Spinal cord (tissue), 10 donors: ENCODE measurements around the gene GLI2. TPM values are rescaled to one million over a fixed set of nuclear protein-coding genes. Genes with fewer than 3 reads are reported as not detected.

Experiments
- DNase-seq, 6 donors: peaks; one replicate each; pipeline versions ENCODE4 v3.0.0 to v3.0.0-alpha.2; 2013 to 2015; ENCODE audit warnings: low spot score in 6 of 6, low read depth in 4 of 6
- H3K27ac ChIP-seq: one replicate; pipeline ENCODE4 v1.5.1; 2013; ENCODE audit warnings: low read depth, low read length, control low read depth
- H3K27me3 ChIP-seq: one replicate; pipeline ENCODE4 v1.6.1; 2013; ENCODE audit warnings: low read length; ENCODE audit not compliant: control insufficient read depth, insufficient read depth
- H3K36me3 ChIP-seq: one replicate; pipeline ENCODE4 v1.6.1; 2013; ENCODE audit warnings: low read length; ENCODE audit not compliant: control insufficient read depth, insufficient read depth
- H3K4me1 ChIP-seq: one replicate; pipeline ENCODE4 v1.6.1; 2013; ENCODE audit warnings: low read length; ENCODE audit not compliant: control insufficient read depth, insufficient read depth
- H3K4me3 ChIP-seq: one replicate; pipeline ENCODE4 v1.5.1; 2013; ENCODE audit warnings: low read depth, low read length, control low read depth
- H3K9me3 ChIP-seq: one replicate; pipeline ENCODE4 v1.6.1; 2013; ENCODE audit warnings: low read length; ENCODE audit not compliant: control insufficient read depth, insufficient read depth
- WGBS: methylation state at CpG from one replicate; pipeline ENCODE4 v1.1.5; 2013; ENCODE audit warnings: missing lambda C conversion rate; ENCODE audit not compliant: insufficient coverage; 5-methylcytosine and 5-hydroxymethylcytosine counted together
- polyA plus RNA-seq, 2 donors: library from polyadenylated mRNA; unstranded; fragments of 120-200 nt; gene quantifications; one replicate each; pipeline ENCODE4 v1.2.1, GENCODE V29; 2013; ENCODE audit not compliant: insufficient read length in 2 of 2
- total RNA-seq, 2 donors: library from RNA; depleted of rRNA in 1 of 2; stranded (reverse); fragments of 120-200 nt in 1 of 2; fragments of >200 nt in 1 of 2; gene quantifications; one replicate each; pipeline versions ENCODE4 v1.2.3 to v1.2.4, GENCODE V29; 2013 to 2014
- donor health status: healthy.

Gene GLI2
- total and polyA plus RNA-seq, 4 donors = 5.0 to 9.9 (median 9.7) TPM

DNA sequence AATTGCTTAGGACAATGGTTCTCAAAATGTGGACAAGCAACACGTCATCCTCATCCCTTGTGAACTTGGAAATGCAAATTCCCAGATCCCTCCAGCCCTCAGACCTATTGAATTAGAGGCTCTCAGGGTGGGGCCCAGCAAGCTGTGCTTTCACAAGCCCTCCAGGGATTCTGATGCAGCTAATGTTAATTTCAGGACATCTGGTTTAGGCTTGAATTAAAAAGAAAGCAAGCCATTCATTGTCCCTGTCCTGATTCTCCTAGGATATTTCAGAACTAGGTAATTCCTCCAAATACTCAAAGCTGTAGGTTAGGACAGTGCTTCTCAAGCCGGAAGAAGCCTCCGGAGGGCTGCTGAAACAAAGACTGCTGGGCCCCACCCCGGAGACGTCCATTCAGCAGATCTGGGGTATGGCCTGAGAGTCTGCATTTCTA lies 26.0 kb upstream of the GLI2 start:
- Histone ChIP-seq H3K27me3 (peaks cover 6% of the 10 kb centered on the region), H3K36me3 (no peaks in the 10 kb centered on the region), H3K27ac (no peak overlapping the region), H3K4me1 (peaks cover 15% of the 10 kb centered on the region), H3K4me3 (no peak overlapping the region), H3K9me3 (no peaks in the 10 kb centered on the region)
- WGBS = 38% methylated on average over 4 of the region's 5 CpGs
- DNase-seq = no peak

DNA sequence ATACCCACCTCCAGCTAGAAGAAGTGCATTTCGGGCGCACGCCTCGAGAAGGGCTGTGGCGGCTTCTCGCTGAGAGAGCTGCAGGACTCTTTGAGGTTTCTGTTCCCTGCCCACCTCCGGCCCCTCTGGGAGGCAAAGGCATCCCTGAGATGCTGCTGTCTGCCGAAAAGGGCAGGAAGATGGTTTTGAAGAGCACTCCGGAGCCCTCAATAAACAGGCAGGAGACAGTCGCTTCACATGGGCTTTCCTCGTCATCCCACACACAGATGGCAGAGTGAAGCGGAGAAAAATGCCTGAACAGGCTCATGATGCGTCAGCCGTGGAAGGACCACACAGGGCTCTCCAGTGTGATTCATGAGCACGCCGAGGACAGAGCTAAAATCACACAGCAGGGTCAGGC lies 25.4 kb upstream of the GLI2 start:
- H3K9me3 ChIP-seq = no peaks in the 10 kb centered on the region
- 72% methylated on average over 15 of the region's 16 CpGs for WGBS
- peak in 1 of 6 donors; percentile 46 for DNase-seq
- H3K4me3 ChIP-seq = no peak overlapping the region
- H3K36me3 ChIP-seq = no peaks in the 10 kb centered on the region
- H3K27ac ChIP-seq = no peak overlapping the region
- H3K4me1 ChIP-seq = peaks cover 10% of the 10 kb centered on the region
- H3K27me3 ChIP-seq = peaks cover 6% of the 10 kb centered on the region

- Histone ChIP-seq H3K27ac (no peak overlapping the region), H3K27me3 (peaks cover 6% of the 10 kb centered on the region), H3K9me3 (no peaks in the 10 kb centered on the region), H3K36me3 (no peaks in the 10 kb centered on the region), H3K4me3 (no peak overlapping the region), H3K4me1 (peaks cover 5% of the 10 kb centered on the region)
- DNase-seq = no peak
- 83% methylated on average over 2 of the region's 5 CpGs for WGBS
These were observed 24.0 kb upstream of the GLI2 start for GRCh38 chr2:120711694-120712093.

- DNase-seq = no peak
- H3K9me3 ChIP-seq = no peaks in the 10 kb centered on the region
- H3K4me1 ChIP-seq = peaks cover 5% of the 10 kb centered on the region
- no peak overlapping the region for H3K27ac ChIP-seq
- peaks cover 6% of the 10 kb centered on the region for H3K27me3 ChIP-seq
- H3K36me3 ChIP-seq = no peaks in the 10 kb centered on the region
- H3K4me3 ChIP-seq = no peak overlapping the region
- WGBS = 50% methylated on average over 1 of the region's 7 CpGs
These were observed 23.4 kb upstream of the GLI2 start for GRCh38 chr2:120712180-120712681.

DNA sequence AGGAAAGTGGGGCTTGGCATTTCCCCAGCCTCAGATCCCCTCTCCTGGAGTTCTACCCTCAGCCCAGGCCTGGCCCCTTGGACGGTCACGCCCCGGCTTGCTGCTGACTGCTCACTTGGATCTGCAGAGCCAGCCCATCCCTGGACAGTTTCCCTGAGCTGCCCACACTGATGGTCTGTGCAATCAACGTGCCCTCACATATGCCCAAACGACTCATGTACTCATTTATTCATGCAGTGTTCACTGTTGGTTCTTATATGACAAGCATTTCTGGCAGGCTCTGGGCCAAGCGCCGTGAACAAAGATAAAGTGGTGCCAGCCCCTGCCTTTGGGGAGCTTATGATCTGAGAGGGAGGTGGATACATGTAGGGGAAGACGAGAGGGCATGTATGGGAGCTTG lies 20.3 kb upstream of the GLI2 start:
- H3K9me3 ChIP-seq = no peaks in the 10 kb centered on the region
- no peaks in the 10 kb centered on the region for H3K36me3 ChIP-seq
- DNase-seq = peak in 1 of 6 donors; percentile 56
- H3K4me1 ChIP-seq = peaks cover 5% of the 10 kb centered on the region
- peaks cover 5% of the 10 kb centered on the region for H3K27me3 ChIP-seq
- 83% methylated on average over 8 of the region's 8 CpGs for WGBS
- H3K4me3 ChIP-seq = no peak overlapping the region
- no peak overlapping the region for H3K27ac ChIP-seq

- 49% methylated on average over 8 of the region's 8 CpGs for WGBS
- no peak for DNase-seq
- no peak overlapping the region for H3K27ac ChIP-seq
These were observed 19.7 kb upstream of the GLI2 start for GRCh38 chr2:120715941-120716340.

GRCh38 chr2:120716641-120717585 lies 18.8 kb upstream of the GLI2 start:
- H3K36me3 ChIP-seq = no peaks in the 10 kb centered on the region
- no peak overlapping the region for H3K27ac ChIP-seq
- H3K4me3 ChIP-seq = no peak overlapping the region
- 68% methylated on average over 9 of the region's 15 CpGs for WGBS
- H3K27me3 ChIP-seq = no peaks in the 10 kb centered on the region
- H3K4me1 ChIP-seq = peaks cover 5% of the 10 kb centered on the region
- no peak for DNase-seq
- H3K9me3 ChIP-seq = no peaks in the 10 kb centered on the region

More at GRCh38 chr2:120715941-120716340, 19.7 kb upstream of the GLI2 start:
- Histone ChIP-seq H3K36me3 (no peaks in the 10 kb centered on the region), H3K27me3 (peaks cover 4% of the 10 kb centered on the region), H3K4me1 (peaks cover 5% of the 10 kb centered on the region), H3K4me3 (no peak overlapping the region), H3K9me3 (no peaks in the 10 kb centered on the region)

DNA sequence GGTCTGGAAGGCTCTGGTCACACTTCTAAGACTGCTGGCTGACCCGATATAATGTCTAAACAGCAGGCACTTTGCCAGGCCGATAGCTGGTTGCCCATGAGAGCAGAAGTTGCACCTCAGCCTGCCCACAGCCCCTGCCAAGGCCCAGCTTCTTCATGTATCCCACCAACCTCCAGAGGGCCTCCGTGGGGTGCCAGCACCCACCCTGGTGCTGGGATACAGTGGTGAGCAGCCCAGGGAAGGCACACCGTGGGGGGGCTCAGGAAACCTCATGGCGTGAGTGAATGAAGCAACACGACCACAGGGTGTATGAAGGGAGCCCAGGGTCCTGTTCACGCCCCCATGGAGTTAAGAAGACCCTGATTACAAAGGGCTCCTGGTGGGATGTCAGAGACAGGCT lies 16.2 kb upstream of the GLI2 start:
- H3K4me3 ChIP-seq = no peak overlapping the region
- no peaks in the 10 kb centered on the region for H3K27me3 ChIP-seq
- no peak overlapping the region for H3K27ac ChIP-seq
- no peaks in the 10 kb centered on the region for H3K9me3 ChIP-seq
- 88% methylated on average over 7 of the region's 7 CpGs for WGBS
- no peak for DNase-seq
- no peaks in the 10 kb centered on the region for H3K36me3 ChIP-seq
- H3K4me1 ChIP-seq = peaks cover 5% of the 10 kb centered on the region

DNA sequence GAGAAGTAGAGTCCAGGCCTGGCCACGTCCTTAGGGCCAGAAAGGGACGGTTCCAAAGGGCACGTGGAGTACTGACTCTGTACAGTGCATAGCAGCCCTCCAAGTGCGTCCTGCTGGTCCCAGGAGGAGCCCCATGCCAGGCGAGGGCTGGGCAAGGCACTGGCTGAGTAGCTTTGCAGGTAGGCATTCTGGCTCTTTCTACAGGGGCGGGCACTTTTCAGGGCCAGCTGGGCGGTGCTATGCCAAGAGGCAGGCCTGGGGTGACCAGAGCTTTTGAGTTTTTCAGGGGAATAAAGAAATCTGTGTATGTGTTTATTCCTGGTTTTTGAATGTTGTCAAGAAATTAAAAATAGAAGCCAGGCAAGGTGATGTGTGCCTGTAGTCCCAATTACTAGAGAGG lies 15.4 kb upstream of the GLI2 start:
- peaks cover 5% of the 10 kb centered on the region for H3K4me1 ChIP-seq
- H3K27me3 ChIP-seq = no peaks in the 10 kb centered on the region
- no peak overlapping the region for H3K27ac ChIP-seq
- no peak overlapping the region for H3K4me3 ChIP-seq
- WGBS = 92% methylated on average over 6 of the region's 7 CpGs
- no peak for DNase-seq
- H3K9me3 ChIP-seq = no peaks in the 10 kb centered on the region
- H3K36me3 ChIP-seq = no peaks in the 10 kb centered on the region
